NCI-H1105 (cell line): ENCODE measurements around the gene KIF26A.

ENCODE experiments used
- DNase-seq: peaks from one replicate; lab custom pipeline; 2025; lab: John Stamatoyannopoulos, UW

The KIF26A gene

GRCh38 chr14:104157016-104157928, 18.9 kb downstream of the KIF26A start:
- DNase-seq: no peak

GRCh38 chr14:104158827-104159798, 20.7 kb downstream of the KIF26A start:
- no peak for DNase-seq

- DNase-seq: no peak
Observed at GRCh38 chr14:104159990-104160389, 21.6 kb downstream of the KIF26A start.

- no peak for DNase-seq
Observed at GRCh38 chr14:104161602-104162367, 23.4 kb downstream of the KIF26A start.

GRCh38 chr14:104162495-104162894, 24.1 kb downstream of the KIF26A start:
- DNase-seq: no peak

- DNase-seq: no peak
Observed at GRCh38 chr14:104163541-104163940, 25.2 kb downstream of the KIF26A start.

GRCh38 chr14:104164041-104164440, 25.7 kb downstream of the KIF26A start:
- DNase-seq: no peak

- no peak for DNase-seq
Observed at GRCh38 chr14:104164512-104164911, 26.1 kb downstream of the KIF26A start.

GRCh38 chr14:104166698-104167097, 28.3 kb downstream of the KIF26A start:
- DNase-seq: no peak

- no peak for DNase-seq
Observed at GRCh38 chr14:104168603-104169002, 30.2 kb downstream of the KIF26A start.

- no peak for DNase-seq
Observed at GRCh38 chr14:104169005-104169698, 30.8 kb downstream of the KIF26A start.

GRCh38 chr14:104169699-104170479, 31.5 kb downstream of the KIF26A start:
- no peak for DNase-seq

GRCh38 chr14:104171029-104171697, 32.8 kb downstream of the KIF26A start:
- no peak for DNase-seq

GRCh38 chr14:104171895-104172294, 33.5 kb downstream of the KIF26A start:
- no peak for DNase-seq

- no peak for DNase-seq
Observed at GRCh38 chr14:104172349-104172748, 34.0 kb downstream of the KIF26A start.

- DNase-seq: no peak
Observed at GRCh38 chr14:104172880-104173279, 34.5 kb downstream of the KIF26A start.

- no peak for DNase-seq
Observed at GRCh38 chr14:104174051-104174450, 35.7 kb downstream of the KIF26A start.

GRCh38 chr14:104175041-104175440, 36.7 kb downstream of the KIF26A start:
- DNase-seq: no peak

GRCh38 chr14:104175811-104176210, 37.4 kb downstream of the KIF26A start:
- DNase-seq: no peak

- DNase-seq: no peak
Observed at GRCh38 chr14:104176611-104177010, 38.2 kb downstream of the KIF26A start.
